Measurements from ENCODE around the gene ZBTB12.

Gene ZBTB12

DNA sequence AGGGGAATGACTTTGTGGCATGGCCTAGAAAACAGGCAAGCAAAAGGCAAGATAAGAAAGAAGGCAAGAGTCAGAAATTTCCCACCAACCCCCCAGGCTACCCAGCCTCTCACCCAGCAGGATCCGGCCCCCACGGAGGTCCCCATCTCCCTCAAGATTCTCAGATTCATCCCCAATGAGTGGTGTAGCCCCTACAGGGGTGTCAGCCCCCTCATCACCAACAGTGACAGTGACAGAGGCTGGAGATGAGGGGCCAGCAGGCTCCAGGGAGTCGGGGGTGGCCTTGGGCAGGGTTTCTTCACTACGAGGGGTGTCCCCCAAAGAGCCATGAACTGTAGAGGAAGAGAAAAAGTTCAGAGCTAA is 5.4 kb downstream of the ZBTB12 start:
- DNase-seq, result no peak

GRCh38 chr6:31892821-31893220 is 9.1 kb downstream of the ZBTB12 start:
- DNase-seq, result no peak

- DNase-seq, result no peak
These were observed 12.4 kb downstream of the ZBTB12 start for GRCh38 chr6:31889331-31889972.

- DNase-seq, result no peak
These were observed 13.3 kb downstream of the ZBTB12 start for GRCh38 chr6:31888276-31889258.

GRCh38 chr6:31887173-31888007 is 14.5 kb downstream of the ZBTB12 start:
- no peak for DNase-seq

GRCh38 chr6:31886541-31886991 is 15.3 kb downstream of the ZBTB12 start:
- DNase-seq, result no peak

- DNase-seq, result no peak
These were observed 17.3 kb downstream of the ZBTB12 start for GRCh38 chr6:31884528-31885035.

DNA sequence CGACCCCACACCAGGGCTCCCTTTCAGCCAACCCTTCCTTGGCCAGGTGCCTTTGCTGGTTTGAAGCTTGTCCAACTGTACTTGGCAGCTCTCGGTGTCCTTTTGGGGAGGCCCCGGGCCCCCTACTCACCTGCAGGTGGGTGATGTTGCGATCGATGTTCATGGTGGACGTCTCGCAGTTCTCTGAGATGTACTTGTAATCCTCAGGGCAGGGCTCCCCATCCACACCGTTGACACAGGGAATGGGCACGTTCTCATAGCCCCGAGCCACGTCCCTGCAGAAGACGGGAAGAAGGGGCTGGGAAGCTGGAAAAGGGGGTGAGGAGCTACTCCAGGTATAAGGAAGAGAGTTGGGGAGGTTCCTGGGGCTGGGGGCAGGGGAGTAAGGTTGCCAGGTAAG is 18.2 kb downstream of the ZBTB12 start:
- no peak for DNase-seq

- no peak for DNase-seq
These were observed 19.5 kb downstream of the ZBTB12 start for GRCh38 chr6:31882344-31882743.

DNA sequence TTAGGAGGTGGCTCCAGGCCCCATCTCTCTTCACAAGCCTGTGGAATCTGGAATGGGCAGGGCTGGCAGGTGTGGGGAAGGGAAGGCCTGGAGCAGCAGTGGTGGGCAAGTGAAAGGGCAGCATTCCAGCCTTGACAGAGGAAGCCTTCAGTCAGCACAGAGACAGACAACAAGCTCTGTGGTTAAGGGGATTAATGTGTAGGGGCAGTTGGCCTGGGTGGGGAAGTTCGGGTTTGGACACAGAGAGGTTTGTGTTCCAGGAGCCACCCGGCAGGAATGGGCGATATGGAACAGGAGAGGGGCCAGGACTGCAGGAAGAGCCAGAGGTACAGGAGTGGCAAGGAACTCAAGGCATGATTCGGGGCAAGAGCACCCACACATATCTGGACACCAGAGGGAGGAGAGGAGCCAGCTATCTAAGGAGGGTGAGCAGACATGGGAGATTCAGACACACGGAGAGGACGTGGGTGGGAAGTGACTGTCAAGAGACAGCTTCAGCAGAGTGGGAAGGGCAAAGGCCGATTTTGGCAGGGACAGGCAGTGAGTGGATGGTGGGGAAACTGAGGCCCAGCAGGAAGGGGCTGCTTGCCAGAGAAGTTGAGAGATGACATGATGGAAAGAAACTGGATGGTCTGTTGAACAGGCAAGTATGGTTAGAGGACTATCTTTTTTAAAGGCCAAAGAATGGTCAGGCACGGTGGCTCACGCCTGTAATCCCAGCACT is 20.6 kb downstream of the ZBTB12 start:
- no peak for DNase-seq

DNA sequence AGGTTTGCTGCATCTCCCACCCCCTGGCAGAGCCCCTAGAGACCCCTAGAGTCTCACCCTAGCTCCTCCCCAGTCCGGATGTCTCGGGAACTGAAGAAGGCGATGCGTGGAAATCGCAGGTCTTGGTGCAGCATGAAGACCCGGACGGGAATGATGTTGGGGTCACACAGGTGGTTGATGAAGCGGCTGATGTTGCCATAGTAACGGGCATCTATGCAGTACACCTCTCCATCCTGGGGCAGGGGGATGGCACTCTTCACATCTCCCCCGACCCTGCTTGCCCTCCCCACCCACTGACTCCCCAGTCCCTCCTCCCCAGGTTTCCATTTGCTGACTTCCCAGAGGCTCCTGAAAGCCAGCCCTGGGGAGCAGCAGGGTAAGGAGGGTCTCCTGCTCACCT is 21.3 kb downstream of the ZBTB12 start:
- DNase-seq, result no peak

DNA sequence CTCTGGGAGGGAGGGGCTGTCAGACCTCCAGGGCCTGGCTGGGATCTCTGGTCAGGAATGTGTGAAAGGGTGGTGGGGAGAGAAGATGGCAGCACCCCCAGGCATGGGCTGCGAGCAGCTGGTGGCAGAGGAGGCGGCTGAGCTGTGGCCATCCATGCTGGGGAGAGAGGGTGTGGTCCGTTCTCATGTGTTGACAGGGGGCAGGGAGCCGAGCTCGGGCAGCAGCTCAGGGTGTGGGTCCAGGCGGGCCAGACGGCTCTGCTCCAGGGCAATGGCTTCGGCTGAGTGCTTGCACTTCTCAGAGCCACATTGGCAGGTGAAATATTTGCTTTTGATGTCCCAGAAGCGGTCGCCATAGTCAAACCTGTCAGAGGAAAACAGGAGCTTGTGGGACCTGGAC is 22.0 kb downstream of the ZBTB12 start:
- DNase-seq, result no peak

GRCh38 chr6:31879143-31879542 is 22.7 kb downstream of the ZBTB12 start:
- no peak for DNase-seq

DNA sequence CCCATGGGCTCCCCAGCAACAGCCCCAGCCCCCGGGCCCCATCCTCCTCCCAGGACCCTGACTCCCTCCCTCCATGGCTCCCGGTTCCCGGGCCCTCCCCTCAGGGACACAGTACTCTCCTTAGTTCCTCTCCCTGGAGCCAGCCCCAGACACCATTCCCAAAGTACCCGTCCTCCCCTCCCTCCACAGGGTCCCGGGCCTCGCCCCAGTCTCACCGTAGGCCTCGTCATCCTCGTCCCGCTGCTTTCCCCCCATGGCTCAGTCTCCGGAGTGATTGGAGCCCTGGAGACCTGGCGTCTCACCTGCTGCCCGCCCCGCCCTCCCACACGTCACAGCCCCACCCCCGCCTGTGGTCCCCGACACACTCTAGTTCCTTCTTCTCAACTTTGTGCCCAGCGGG is 23.2 kb downstream of the ZBTB12 start, which contains the start of gene SLC44A4:
SLC44A4 (minus strand) TSS at position 272 of the 400 bp plus-strand sequence; CDS start at position 255, 17 bp downstream.
- DNase-seq, result no peak

DNA sequence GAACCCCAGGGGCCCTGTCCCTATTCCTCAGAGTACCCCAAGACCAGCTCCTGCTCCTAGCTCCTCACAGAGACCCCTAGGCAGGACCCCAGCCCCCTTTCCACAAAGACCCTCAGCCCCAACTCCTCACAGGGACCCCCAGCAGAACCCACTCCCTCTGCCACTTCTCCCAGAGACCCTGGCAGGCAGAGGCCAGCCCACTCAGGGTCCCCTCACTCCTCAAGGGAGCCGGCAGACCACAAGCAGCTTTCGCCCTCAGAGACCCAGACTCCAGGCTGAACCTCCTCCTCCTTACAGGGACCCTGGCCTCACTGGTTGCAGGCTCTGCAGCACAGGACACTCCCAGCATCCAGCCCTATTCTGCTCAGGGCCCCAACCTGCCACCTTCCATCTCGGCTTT is 23.7 kb downstream of the ZBTB12 start:
- DNase-seq, result no peak

DNA sequence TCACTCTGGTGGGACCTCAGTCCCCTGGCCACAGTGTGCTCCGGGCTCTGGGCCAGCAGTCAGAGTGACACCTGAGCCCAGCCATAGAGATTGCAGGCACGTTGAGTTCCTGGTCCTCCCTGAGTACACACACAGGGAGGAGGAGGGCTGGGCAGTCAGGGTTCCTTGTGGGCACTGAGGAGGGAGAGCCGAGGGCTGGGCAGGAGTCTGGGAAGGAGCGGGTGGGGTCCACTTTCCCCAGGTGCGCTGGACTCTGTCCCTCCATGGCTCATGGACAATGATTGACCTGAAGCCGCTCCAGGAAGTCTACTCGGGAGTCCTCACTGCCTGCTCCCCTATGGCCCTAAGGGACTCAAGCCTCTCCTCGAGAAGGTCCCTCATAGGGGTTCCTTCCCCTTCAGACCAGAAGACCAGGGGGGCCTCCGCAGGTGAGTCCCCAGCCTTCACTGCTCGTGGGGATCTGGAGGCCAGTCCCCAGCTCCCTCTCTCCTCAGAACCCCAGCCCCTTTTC is 24.2 kb downstream of the ZBTB12 start:
- no peak for DNase-seq

GRCh38 chr6:31877125-31877650 is 24.7 kb downstream of the ZBTB12 start:
- no peak for DNase-seq

DNA sequence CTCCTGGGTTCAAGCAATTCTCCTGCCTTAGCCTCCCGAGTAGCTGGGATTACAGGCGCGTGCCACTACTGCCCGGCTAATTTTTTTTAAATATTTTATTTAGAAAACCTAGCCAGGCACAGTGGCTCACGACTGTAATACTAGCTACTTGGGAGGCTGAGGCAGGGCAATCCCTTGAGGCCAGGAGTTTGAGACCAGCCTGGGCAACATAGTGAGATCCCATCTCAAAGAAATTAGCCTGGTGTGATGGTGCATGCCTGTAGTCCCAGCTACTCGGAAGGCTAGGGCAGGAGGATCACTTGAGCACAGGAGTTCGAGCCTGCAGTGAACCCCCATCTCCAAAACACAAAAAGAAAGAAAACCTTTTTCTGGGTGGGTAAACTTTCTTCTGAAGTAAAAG is 25.5 kb downstream of the ZBTB12 start:
- DNase-seq, result no peak

DNA sequence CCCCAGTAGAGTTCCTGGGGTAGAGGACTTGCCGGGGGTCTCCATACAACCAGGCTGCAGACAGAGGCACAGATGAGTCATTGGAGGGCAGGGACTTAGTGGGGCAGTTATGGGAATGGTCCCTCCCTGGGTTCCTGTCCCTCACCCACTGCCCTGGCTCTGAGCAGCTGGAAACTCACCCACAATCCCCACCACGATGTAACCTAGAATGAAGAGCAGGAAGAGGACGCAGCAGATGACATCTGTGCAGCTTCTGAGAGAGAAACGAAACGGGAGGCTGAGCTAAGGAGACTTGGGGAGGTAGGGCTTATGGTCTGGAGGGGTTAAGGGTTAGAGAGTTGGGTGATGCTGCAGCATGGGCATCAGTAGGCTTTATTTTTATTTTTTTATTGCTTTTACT is 26.0 kb downstream of the ZBTB12 start:
- DNase-seq, result no peak

- DNase-seq, result no peak
These were observed 26.9 kb downstream of the ZBTB12 start for GRCh38 chr6:31874836-31875572.

DNA sequence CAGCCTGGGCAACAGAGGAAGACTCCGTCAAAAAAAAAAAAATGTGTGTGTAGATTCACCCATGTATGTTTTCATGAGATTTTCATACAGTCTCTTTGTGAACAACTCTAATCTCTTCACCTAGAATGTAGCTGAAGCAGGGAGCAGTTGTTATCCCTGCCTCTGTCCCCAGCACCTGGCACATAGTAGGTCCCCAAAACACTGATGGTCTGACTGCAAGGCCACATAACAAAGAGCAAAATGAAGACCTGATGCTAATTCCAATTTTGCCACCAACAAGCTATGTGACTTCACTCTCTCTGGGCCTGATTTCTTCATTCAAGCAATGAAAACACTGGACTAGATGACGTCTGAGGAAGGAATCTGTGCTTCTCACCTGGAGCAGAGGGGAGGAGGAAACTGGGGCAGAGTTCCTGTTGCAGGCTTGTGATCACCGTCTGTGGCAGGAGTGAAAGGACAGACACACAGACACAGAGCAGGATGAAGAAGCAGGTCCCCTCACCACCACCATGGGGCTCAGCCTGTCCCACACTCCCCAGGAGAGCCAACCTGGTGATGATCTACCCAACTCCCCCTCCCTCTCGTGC is 27.7 kb downstream of the ZBTB12 start:
- DNase-seq, result no peak
